HepG2 (cell line): ENCODE measurements around the gene KRTAP1-1. TPM values are rescaled to one million over a fixed set of nuclear protein-coding genes. Genes with fewer than 3 reads are reported as not detected.

Experiments
- CHD2 ChIP-seq: IDR thresholded peaks from 2 replicates; pipeline ENCODE4 v1.6.1; 2011; ENCODE audit warnings: low read depth, low read length, improper control_type of control experiment
- RXRB ChIP-seq: IDR thresholded peaks from 2 replicates; pipeline ENCODE4 v1.6.1; 2016; ENCODE audit warnings: borderline replicate concordance, missing genetic modification reagents, missing compliant biosample characterization
- SMARCC2 ChIP-seq: fragments of 450-650 bp; IDR thresholded peaks from 2 replicates; pipeline ENCODE4 v1.6.1; 2017; ENCODE audit warnings: antibody characterized with exemption, mild to moderate bottlenecking
- ZNF274 ChIP-seq: sonication (generic); formaldehyde crosslinking; IDR thresholded peaks from 2 replicates; pipeline ENCODE4 v1.5.1; 2020; ENCODE audit warnings: mild to moderate bottlenecking, missing genetic modification reagents
- ZNF326 ChIP-seq: sonication (generic); formaldehyde crosslinking; IDR thresholded peaks from 2 replicates; pipeline ENCODE4 v1.4.0; 2020; ENCODE audit warnings: missing genetic modification reagents, borderline replicate concordance
- ZNF614 ChIP-seq: IDR thresholded peaks from 2 replicates; pipeline ENCODE4 v1.6.1; 2018; ENCODE audit warnings: missing biosample characterization, missing genetic modification reagents, inconsistent platforms, borderline replicate concordance
- ZNF687 ChIP-seq: sonication (generic); formaldehyde crosslinking; IDR thresholded peaks from 2 replicates; pipeline ENCODE4 v1.5.1; 2020; ENCODE audit warnings: mild to moderate bottlenecking, missing genetic modification reagents, moderate library complexity
- ZNF737 ChIP-seq: sonication (generic); formaldehyde crosslinking; IDR thresholded peaks from 2 replicates; pipeline ENCODE4 v1.5.0; 2020; ENCODE audit warnings: missing genetic modification reagents, mild to moderate bottlenecking, borderline replicate concordance
- ZSCAN21 ChIP-seq: sonication (generic); formaldehyde crosslinking; IDR thresholded peaks from 2 replicates; pipeline ENCODE4 v1.8.0; 2022; ENCODE audit warnings: mild to moderate bottlenecking, missing genetic modification reagents, moderate library complexity, borderline replicate concordance
- polyA plus RNA-seq, 8 experiments: library from polyadenylated mRNA; depleted of rRNA in 3 of 8; stranded (reverse) in 7 of 8; unstranded in 1 of 8; fragments of >200 nt; fragmentation: Illumina TruSeq in 4 of 8; extraction: Trizol in 4 of 8; gene quantifications; 2 replicates each; pipeline versions ENCODE4 v1.2.1 to v1.2.3, GENCODE V29; 2011 to 2016; ENCODE audit warnings: low read depth in 4 of 8, missing spikeins in 1 of 8, mixed read lengths in 1 of 8; ENCODE audit not compliant: insufficient read depth in 1 of 8
- total RNA-seq, 5 experiments: library from RNA; depleted of rRNA; stranded (reverse); fragments of >200 nt; fragmentation: Illumina TruSeq; extraction: Trizol; gene quantifications; 2 replicates each; pipeline ENCODE4 v1.2.3, GENCODE V29; 2016; ENCODE audit warnings: low read depth in 1 of 5
- TF ChIP-seq, protein P1 (sequence below): sonication (generic); formaldehyde crosslinking; IDR thresholded peaks from 2 replicates; pipeline ENCODE4 v1.4.0; 2020; ENCODE audit warnings: mild to moderate bottlenecking, missing genetic modification reagents
- TF ChIP-seq, protein P2 (sequence below): sonication (generic); formaldehyde crosslinking; IDR thresholded peaks from 2 replicates; pipeline ENCODE4 v1.5.0; 2020; ENCODE audit warnings: missing genetic modification reagents, mild to moderate bottlenecking, borderline replicate concordance

The KRTAP1-1 gene
- total and polyA plus RNA-seq, 2 of the 13 experiments (the other 11 are each of a cell fraction or from before 2014, with no cell fraction given) = not detected

DNA sequence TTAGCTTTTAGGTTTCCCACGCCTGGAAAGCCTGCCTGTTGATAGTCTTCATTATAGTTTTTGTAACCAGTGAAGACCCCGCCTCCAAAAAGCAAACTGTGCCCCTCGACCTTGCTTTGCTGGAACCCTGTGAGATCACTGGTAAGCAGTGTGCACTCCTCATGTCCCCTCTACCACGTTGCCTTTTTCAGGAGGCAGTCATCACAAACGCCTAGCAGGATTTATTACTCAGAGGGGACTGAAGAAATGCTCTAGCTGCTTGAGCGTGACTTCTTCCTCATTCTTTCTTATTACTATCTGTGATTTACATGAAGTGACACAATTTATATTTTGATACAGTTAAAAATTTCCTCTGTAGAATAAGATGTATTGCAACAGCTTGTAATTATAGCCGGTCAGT lies 25.8 kb downstream of the KRTAP1-1 start (continued):
- TF ChIP-seq ZNF614 (CRISPR knock-in tag) = no peak
- TF ChIP-seq, protein P1, sequence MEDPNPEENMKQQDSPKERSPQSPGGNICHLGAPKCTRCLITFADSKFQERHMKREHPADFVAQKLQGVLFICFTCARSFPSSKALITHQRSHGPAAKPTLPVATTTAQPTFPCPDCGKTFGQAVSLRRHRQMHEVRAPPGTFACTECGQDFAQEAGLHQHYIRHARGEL (CRISPR knock-in tag) = no peak
- no peak for TF ChIP-seq RXRB (CRISPR knock-in tag)
- no peak for TF ChIP-seq CHD2
- TF ChIP-seq ZNF687 = no peak
- no peak for TF ChIP-seq SMARCC2
- no peak for TF ChIP-seq ZSCAN21
- TF ChIP-seq ZNF274 (CRISPR knock-in tag) = no peak
- no peak for TF ChIP-seq ZNF737 (CRISPR knock-in tag)
- no peak for TF ChIP-seq ZNF326 (CRISPR knock-in tag)
- TF ChIP-seq, protein P2, sequence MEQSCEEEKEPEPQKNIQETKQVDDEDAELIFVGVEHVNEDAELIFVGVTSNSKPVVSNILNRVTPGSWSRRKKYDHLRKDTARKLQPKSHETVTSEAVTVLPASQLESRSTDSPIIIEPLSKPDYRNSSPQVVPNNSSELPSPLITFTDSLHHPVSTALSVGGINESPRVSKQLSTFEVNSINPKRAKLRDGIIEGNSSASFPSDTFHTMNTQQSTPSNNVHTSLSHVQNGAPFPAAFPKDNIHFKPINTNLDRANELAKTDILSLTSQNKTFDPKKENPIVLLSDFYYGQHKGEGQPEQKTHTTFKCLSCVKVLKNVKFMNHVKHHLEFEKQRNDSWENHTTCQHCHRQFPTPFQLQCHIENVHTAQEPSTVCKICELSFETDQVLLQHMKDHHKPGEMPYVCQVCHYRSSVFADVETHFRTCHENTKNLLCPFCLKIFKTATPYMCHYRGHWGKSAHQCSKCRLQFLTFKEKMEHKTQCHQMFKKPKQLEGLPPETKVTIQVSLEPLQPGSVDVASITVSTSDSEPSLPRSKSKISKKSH (CRISPR knock-in tag) = no peak
